ENCODE data around the gene GPD1. TPM values are rescaled to one million over a fixed set of nuclear protein-coding genes. Genes with fewer than 3 reads are reported as not detected.
"Not testable (repeated sequence)": the region's sequence is repeated elsewhere in the genome, so short reads cannot be mapped to it uniquely, and the experiment has no call there.

GPD1 gene
- total and polyA plus RNA-seq, 8 donors = 0.58 to 9.5 (median 1.7) TPM

GRCh38 chr12:50129290-50129689 is 25.5 kb downstream of the GPD1 start:
- no peaks in the 10 kb centered on the region for H3K9me3 ChIP-seq
- H3K27ac ChIP-seq = no peak overlapping the region
- no peak overlapping the region for H3K4me3 ChIP-seq
- peaks cover 33 to 97% (median 89%) of the 10 kb centered on the region in 4 donors for H3K36me3 ChIP-seq
- H3K4me1 ChIP-seq = peaks cover 0 to 20% (median 8%) of the 10 kb centered on the region in 4 donors
- H3K27me3 ChIP-seq = no peaks in the 10 kb centered on the region
- DNase-seq = no peak
- WGBS, 5 donors = 78 to 95% (median 88%) methylated on average over 4 of the region's 4 CpGs
- no peak for TF ChIP-seq CTCF (IDR thresholded peaks at IDR 0.05)
- no peak for TF ChIP-seq POLR2AphosphoS5 (IDR thresholded peaks at IDR 0.05)
- TF ChIP-seq EP300 (IDR thresholded peaks at IDR 0.05) = no peak
- no peak for TF ChIP-seq POLR2A (IDR thresholded peaks at IDR 0.05)
- intact Hi-C loops (cut with DNase I; ENCODE audit: low total_unique reads) = no loop called here

- WGBS, 5 donors = 60 to 90% (median 66%) methylated on average over 2 of the region's 2 CpGs
- intact Hi-C loops (cut with DNase I; ENCODE audit: low total_unique reads) = no loop called here
- peaks cover 32 to 96% (median 89%) of the 10 kb centered on the region in 4 donors for H3K36me3 ChIP-seq
These were observed 28.8 kb downstream of the GPD1 start for GRCh38 chr12:50132505-50133135.

GRCh38 chr12:50142993-50143392 is 39.2 kb downstream of the GPD1 start:
- Histone ChIP-seq H3K9me3 (no peaks in the 10 kb centered on the region), H3K4me3 (no peak overlapping the region), H3K36me3 (peaks cover 3 to 54% (median 46%) of the 10 kb centered on the region in 4 donors), H3K4me1 (peaks cover 0 to 13% (median 5%) of the 10 kb centered on the region in 4 donors), H3K27ac (no peak overlapping the region), H3K27me3 (no peaks in the 10 kb centered on the region)
- WGBS, 5 donors = 73 to 84% (median 80%) methylated on average over 8 of the region's 8 CpGs
- no peak for DNase-seq
- intact Hi-C loops (cut with DNase I; ENCODE audit: low total_unique reads) = no loop called here
- TF ChIP-seq EP300 (IDR thresholded peaks at IDR 0.05) = no peak
- TF ChIP-seq POLR2AphosphoS5 (IDR thresholded peaks at IDR 0.05) = no peak
- no peak for TF ChIP-seq CTCF (IDR thresholded peaks at IDR 0.05)
- no peak for TF ChIP-seq POLR2A (IDR thresholded peaks at IDR 0.05)

More at GRCh38 chr12:50132505-50133135, 28.8 kb downstream of the GPD1 start:
- no peak for DNase-seq
- TF ChIP-seq CTCF (IDR thresholded peaks at IDR 0.05) (peak in 3 of 7 experiments; percentile 34 to 57 (median 36)), POLR2AphosphoS5 (IDR thresholded peaks at IDR 0.05) (no peak), EP300 (IDR thresholded peaks at IDR 0.05) (no peak), POLR2A (IDR thresholded peaks at IDR 0.05) (no peak)
- H3K9me3 ChIP-seq = no peaks in the 10 kb centered on the region
- no peak overlapping the region for H3K27ac ChIP-seq
- H3K4me3 ChIP-seq = no peak overlapping the region
- H3K4me1 ChIP-seq = peaks cover 0 to 13% (median 2%) of the 10 kb centered on the region in 4 donors
- no peaks in the 10 kb centered on the region for H3K27me3 ChIP-seq

GRCh38 chr12:50145439-50145838 is 41.6 kb downstream of the GPD1 start:
- peaks cover 3 to 37% (median 30%) of the 10 kb centered on the region in 4 donors for H3K36me3 ChIP-seq
- H3K27ac ChIP-seq = no peak overlapping the region
- H3K9me3 ChIP-seq = no peaks in the 10 kb centered on the region
- H3K4me3 ChIP-seq = no peak overlapping the region
- peaks cover 0 to 13% (median 5%) of the 10 kb centered on the region in 4 donors for H3K4me1 ChIP-seq
- WGBS, 5 donors = 40 to 70% (median 50%) methylated on average over 2 of the region's 2 CpGs
- TF ChIP-seq POLR2A (IDR thresholded peaks at IDR 0.05) (no peak), POLR2AphosphoS5 (IDR thresholded peaks at IDR 0.05) (no peak), EP300 (IDR thresholded peaks at IDR 0.05) (no peak)
- no peaks in the 10 kb centered on the region for H3K27me3 ChIP-seq
- no peak for DNase-seq
- intact Hi-C loops (cut with DNase I; ENCODE audit: low total_unique reads) = no loop called here

GRCh38 chr12:50147281-50147680 is 43.5 kb downstream of the GPD1 start:
- Histone ChIP-seq H3K27ac (no peak overlapping the region), H3K9me3 (no peaks in the 10 kb centered on the region), H3K27me3 (no peaks in the 10 kb centered on the region), H3K36me3 (peaks cover 0 to 19% (median 16%) of the 10 kb centered on the region in 4 donors), H3K4me1 (peaks cover 0 to 23% (median 5%) of the 10 kb centered on the region in 4 donors), H3K4me3 (no peak overlapping the region)
- intact Hi-C loops (cut with DNase I; ENCODE audit: low total_unique reads) = no loop called here
- WGBS, 5 donors = 95 to 99% (median 97%) methylated on average over 4 of the region's 4 CpGs
- DNase-seq = no peak
- TF ChIP-seq EP300 (IDR thresholded peaks at IDR 0.05) (no peak), POLR2A (IDR thresholded peaks at IDR 0.05) (no peak), POLR2AphosphoS5 (IDR thresholded peaks at IDR 0.05) (no peak)

GRCh38 chr12:50148011-50148410 is 44.2 kb downstream of the GPD1 start:
- H3K27ac ChIP-seq; DNase-seq; H3K27me3 ChIP-seq; intact Hi-C loops (cut with DNase I; ENCODE audit: low total_unique reads); H3K9me3 ChIP-seq; H3K4me3 ChIP-seq: not testable (repeated sequence)
- 87 to 94% (median 90%) methylated on average over 5 to 6 of the region's 6 CpGs for WGBS, 5 donors
- Histone ChIP-seq H3K4me1 (peaks cover 0 to 23% (median 5%) of the 10 kb centered on the region in 4 donors), H3K36me3 (peaks cover 0 to 12% (median 8%) of the 10 kb centered on the region in 4 donors)
